Stimulated activated naive CD8-positive, alpha-beta T cell treated with anti-CD3 and anti-CD28 coated beads, Interleukin-15, amount 100 ng/mL, for 72 hours (primary cell): ENCODE results near the gene CSNK1A1.

Experiments
- ATAC-seq: fragments of 150-1000 bp; cut with Tn5 transposase; 2 replicates; pipeline ENCODE4 v1.10.0; 2021; ENCODE audit warnings: mild to moderate bottlenecking, moderate library complexity
- DNase-seq, 2 donors: peaks; one replicate each; pipeline ENCODE4 v3.0.0; 2021 to 2022
- H3K27ac Mint-ChIP-seq, 2 donors: one replicate each; pipeline ENCODE4 v1.8.0; 2022; ENCODE audit warnings: mild to moderate bottlenecking in 2 of 2, mixed read lengths in 2 of 2, moderate library complexity in 2 of 2
- H3K27me3 Mint-ChIP-seq: one replicate; pipeline ENCODE4 v1.8.0; 2022; ENCODE audit warnings: mixed read lengths
- H3K4me1 Mint-ChIP-seq: one replicate; pipeline ENCODE4 v1.8.0; 2022; ENCODE audit warnings: mild to moderate bottlenecking, mixed read lengths
- H3K4me3 Mint-ChIP-seq, 2 donors: one replicate each; pipeline ENCODE4 v1.8.0; 2022; ENCODE audit warnings: mild to moderate bottlenecking in 2 of 2, mixed read lengths in 2 of 2, moderate library complexity in 1 of 2
- H3K9me3 Mint-ChIP-seq, 2 donors: one replicate each; pipeline ENCODE4 v1.8.0; 2022; ENCODE audit warnings: mixed read lengths in 2 of 2

Gene CSNK1A1

DNA sequence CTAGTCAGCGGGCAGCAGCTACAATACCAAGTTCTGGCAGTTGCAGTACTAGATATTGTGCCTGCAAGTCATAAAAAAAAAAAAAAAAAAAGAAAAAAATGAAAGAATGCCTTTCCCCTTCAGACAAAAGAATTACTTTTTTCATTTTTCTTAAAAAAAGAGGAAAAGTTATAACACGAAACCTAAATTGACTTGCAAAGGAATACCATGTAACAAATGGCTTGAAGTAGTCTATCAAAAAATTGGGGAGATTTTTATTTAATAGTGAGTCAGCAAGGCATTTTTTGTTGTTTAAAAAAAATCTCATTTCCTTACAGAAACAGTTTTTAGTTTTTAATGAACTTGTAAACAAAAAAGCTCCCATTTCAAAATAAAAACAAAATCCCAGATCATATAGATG lies 55.6 kb downstream of the CSNK1A1 start:
- ATAC-seq (no peak), DNase-seq (no peak)
- H3K27ac Mint-ChIP-seq, result peak overlapping the region in 1 of 2 donors; percentile 9
- H3K27me3 Mint-ChIP-seq, result no peaks in the 10 kb centered on the region
- no peaks in the 10 kb centered on the region for H3K9me3 Mint-ChIP-seq
- no peaks in the 10 kb centered on the region for H3K4me1 Mint-ChIP-seq
- no peak overlapping the region for H3K4me3 Mint-ChIP-seq

DNA sequence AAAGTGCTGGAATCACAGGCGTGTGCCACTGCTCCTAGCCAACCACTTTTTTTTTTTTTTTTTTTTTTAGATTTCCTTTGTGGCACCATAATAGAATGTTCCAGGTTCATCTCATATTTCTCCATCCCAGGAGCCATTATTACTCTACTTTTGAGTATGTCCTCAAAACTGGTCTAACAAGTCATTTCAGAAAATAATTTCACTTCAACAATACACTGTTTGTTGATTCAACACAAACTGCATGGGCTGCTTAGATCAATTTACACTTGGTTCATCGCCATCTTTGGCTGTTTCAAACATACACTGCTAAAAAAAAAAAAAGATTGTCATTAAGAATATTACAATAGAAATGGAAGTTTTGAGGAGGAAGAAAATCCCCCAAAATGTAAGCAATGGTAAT lies 57.9 kb downstream of the CSNK1A1 start:
- peak overlapping the region in 1 of 2 donors; percentile 20 for H3K27ac Mint-ChIP-seq
- no peaks in the 10 kb centered on the region for H3K9me3 Mint-ChIP-seq

DNA sequence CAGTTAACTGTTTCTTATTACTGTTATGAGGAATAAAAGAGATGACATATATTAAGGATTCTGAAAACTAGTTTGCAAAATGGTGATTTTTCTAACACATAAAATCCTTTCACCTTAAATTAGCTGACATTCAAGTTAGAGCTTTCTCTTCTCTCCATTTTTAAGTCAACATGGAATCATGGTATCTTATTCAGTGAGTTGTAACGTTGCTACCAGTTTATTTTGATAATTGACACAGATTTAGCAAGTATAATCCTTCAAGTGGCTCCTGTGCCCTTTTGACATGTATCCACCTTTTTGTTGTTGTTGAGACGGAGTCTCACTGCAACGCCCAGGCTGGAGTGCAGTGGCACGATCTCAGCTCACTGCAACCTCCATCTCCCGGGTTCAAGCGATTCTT lies 58.5 kb downstream of the CSNK1A1 start:
- no peak overlapping the region for H3K4me3 Mint-ChIP-seq
- no peak for ATAC-seq
- H3K27me3 Mint-ChIP-seq, result no peaks in the 10 kb centered on the region
- no peaks in the 10 kb centered on the region for H3K4me1 Mint-ChIP-seq
- no peak overlapping the region for H3K27ac Mint-ChIP-seq
- H3K9me3 Mint-ChIP-seq, result no peaks in the 10 kb centered on the region
- no peak for DNase-seq

More for the DNA sequence above, 57.9 kb downstream of the CSNK1A1 start:
- no peaks in the 10 kb centered on the region for H3K4me1 Mint-ChIP-seq
- H3K27me3 Mint-ChIP-seq, result no peaks in the 10 kb centered on the region
- no peak overlapping the region for H3K4me3 Mint-ChIP-seq
- ATAC-seq (no peak), DNase-seq (no peak)

DNA sequence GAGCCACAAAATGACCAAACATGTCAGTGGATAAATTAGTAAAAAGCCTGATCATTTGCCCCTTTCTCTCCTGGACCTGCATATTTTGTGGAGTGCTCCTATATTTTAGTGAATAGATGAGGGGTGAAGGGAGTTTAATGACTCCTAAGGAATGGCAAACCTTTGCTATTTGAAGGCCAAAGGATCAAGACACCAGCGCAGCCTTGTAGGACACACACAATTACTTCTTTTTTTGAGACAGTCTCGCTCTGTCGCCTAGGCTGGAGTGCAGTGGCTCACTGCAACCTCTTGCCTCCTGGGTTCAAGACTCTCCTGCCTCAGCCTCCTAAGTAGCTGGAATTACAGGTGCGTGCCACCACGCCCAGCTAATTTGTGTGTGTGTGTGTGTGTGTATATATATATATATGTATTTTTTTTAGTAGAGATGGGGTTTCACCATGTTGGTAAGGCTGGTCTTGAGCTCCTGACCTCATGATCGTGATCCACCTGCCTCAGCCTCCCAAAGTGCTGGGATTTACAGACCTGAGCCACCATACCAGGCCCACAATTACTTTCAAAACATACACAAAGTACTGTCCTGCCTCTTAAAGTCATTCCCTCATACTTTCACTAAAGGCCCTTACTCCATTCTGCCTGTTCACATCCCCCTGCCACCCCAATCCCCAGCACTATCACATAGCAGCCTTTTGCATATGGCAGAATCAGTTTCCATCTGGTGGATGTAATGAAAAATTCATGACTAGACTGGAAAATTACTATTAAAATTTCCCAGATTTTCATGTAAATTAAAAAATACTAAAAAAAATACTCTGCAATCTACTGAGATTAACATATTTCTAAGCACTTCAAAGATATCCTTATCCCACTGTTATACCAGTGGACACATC lies 60.4 kb downstream of the CSNK1A1 start:
- DNase-seq, result no peak

DNA sequence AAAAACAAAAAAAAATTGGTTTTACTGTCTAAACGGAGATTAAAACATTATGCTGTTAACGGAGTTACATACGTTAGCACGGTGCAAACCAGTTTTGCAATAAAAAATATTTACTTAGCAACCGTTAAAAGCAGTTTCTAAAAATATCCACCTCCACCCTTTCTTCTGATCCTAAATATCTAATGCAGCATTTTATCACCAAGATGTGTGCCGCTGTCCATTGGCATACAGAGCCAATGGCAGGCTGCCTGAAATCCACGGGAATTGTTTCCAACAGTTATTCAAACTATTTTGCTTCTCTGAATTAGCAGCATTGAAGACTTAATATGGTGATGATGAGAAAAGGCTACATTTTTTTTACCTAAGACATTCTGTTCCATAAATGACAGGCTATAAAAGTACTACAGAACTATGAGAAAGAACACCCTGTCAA lies 61.6 kb downstream of the CSNK1A1 start:
- no peak overlapping the region for H3K4me3 Mint-ChIP-seq
- H3K4me1 Mint-ChIP-seq, result no peaks in the 10 kb centered on the region
- ATAC-seq, result no peak
- no peaks in the 10 kb centered on the region for H3K9me3 Mint-ChIP-seq
- H3K27ac Mint-ChIP-seq, result no peak overlapping the region
- H3K27me3 Mint-ChIP-seq, result peaks cover 7% of the 10 kb centered on the region
- no peak for DNase-seq

More for the DNA sequence above, 60.4 kb downstream of the CSNK1A1 start:
- Mint-ChIP-seq H3K27ac (peak overlapping the region in 1 of 2 donors; percentile 79), H3K4me1 (no peaks in the 10 kb centered on the region), H3K27me3 (peaks cover 7% of the 10 kb centered on the region), H3K4me3 (no peak overlapping the region), H3K9me3 (no peaks in the 10 kb centered on the region)
- no peak for ATAC-seq

DNA sequence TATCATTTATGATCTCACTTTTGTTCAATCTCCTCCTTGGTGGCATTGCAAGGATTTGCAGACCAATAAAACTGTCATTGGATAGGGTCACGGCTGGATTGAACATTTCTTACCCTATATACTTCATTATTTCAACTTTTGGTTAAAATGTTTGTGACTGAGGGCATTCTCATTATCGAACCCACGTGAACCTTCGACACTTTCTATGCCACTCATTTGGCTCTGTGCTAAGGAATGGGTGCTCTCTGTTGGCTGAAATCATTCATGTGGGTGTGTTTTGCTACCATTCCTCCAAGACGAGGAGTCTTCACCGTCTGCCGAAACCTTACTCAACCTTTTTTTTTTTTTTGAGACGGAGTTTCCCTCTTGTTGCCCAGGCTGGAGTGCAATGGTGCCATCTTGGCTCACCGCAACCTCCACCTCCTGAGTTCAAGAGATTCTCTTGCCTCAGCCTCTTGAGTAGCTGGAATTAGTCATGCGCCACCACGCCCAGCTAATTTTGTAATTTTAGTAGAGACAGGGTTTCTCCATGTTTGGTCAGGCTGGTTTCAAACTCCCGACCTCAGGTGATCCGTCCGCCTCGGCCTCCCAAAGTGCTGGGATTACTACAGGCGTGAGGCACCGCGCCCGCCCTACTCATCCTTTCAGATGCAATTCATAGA lies 62.5 kb downstream of the CSNK1A1 start:
- no peaks in the 10 kb centered on the region for H3K4me1 Mint-ChIP-seq
- H3K9me3 Mint-ChIP-seq, result no peaks in the 10 kb centered on the region
- DNase-seq (peak in 1 of 2 donors; percentile 15), ATAC-seq (no peak)
- no peak overlapping the region for H3K4me3 Mint-ChIP-seq
- H3K27me3 Mint-ChIP-seq, result peaks cover 7% of the 10 kb centered on the region
- H3K27ac Mint-ChIP-seq, result peak overlapping the region in 1 of 2 donors; percentile 81

DNA sequence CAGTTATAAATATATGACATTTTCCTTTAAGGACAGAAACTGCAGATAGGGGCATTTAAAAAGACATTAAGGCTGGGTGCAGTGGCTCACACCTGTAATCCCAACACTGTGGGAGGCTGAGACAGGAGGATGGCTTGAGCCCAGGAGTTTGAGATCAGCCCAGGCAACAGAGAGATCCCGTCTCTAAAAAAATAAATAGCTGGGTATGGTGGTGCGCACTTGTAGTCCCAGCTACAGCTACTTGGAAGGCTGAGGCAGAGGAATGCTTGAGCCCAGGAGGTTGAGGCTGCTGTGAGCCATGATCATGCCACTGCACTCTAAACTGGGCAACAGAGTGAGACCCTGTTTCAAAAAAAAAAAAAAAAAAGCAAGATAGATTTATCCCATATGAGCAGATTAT lies 63.6 kb downstream of the CSNK1A1 start:
- DNase-seq (no peak), ATAC-seq (peak; percentile 16)
- no peak overlapping the region for H3K27ac Mint-ChIP-seq
- H3K27me3 Mint-ChIP-seq, result peaks cover 7% of the 10 kb centered on the region
- H3K4me3 Mint-ChIP-seq, result no peak overlapping the region
- no peaks in the 10 kb centered on the region for H3K4me1 Mint-ChIP-seq
- H3K9me3 Mint-ChIP-seq, result no peaks in the 10 kb centered on the region

DNA sequence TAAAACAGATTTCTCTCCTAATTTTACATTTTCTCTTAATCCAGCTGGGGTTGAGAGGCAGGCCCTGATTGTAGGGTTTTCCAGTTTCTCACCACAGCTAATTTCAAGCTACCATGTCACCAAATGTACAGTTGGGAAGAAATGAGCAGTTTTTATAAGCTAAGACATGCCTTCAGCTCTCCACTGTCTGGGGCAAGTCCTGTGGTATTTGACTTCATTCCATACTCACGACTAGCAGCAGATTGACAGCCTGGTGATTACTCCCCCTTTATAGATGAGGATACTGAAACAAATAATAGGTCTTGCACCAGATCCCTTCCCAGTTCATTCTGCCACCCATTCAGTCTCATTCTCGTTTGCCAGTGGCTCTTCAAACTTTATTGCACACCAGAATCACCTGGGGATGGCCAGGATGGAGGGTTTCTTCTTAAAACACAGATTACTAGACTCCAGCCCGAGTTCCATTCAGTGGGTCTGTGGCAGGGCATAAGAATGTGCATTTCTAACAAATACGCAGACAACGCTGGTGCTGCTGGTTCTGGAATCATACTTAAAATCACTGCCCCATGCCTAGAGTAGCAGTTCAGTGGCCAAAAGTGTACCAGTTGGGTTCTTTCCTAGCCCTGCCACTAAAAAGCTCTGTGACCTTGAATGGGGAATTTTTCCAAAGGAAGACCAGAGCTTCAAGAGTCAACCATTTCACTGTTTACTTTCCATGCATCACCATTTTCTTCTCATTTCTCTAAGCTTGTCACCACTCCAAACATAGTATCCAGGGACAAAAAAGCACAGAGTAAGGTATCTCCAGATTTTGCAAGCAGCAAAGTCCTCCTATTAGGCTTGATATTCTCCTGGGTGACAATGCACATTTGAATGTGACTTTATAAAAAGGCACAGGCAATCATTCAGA lies 64.3 kb downstream of the CSNK1A1 start:
- ATAC-seq, result no peak
- Mint-ChIP-seq H3K27me3 (peaks cover 7% of the 10 kb centered on the region), H3K4me3 (no peak overlapping the region), H3K4me1 (no peaks in the 10 kb centered on the region), H3K9me3 (no peaks in the 10 kb centered on the region), H3K27ac (peak overlapping the region in 1 of 2 donors; percentile 67)
- DNase-seq, result no peak

DNA sequence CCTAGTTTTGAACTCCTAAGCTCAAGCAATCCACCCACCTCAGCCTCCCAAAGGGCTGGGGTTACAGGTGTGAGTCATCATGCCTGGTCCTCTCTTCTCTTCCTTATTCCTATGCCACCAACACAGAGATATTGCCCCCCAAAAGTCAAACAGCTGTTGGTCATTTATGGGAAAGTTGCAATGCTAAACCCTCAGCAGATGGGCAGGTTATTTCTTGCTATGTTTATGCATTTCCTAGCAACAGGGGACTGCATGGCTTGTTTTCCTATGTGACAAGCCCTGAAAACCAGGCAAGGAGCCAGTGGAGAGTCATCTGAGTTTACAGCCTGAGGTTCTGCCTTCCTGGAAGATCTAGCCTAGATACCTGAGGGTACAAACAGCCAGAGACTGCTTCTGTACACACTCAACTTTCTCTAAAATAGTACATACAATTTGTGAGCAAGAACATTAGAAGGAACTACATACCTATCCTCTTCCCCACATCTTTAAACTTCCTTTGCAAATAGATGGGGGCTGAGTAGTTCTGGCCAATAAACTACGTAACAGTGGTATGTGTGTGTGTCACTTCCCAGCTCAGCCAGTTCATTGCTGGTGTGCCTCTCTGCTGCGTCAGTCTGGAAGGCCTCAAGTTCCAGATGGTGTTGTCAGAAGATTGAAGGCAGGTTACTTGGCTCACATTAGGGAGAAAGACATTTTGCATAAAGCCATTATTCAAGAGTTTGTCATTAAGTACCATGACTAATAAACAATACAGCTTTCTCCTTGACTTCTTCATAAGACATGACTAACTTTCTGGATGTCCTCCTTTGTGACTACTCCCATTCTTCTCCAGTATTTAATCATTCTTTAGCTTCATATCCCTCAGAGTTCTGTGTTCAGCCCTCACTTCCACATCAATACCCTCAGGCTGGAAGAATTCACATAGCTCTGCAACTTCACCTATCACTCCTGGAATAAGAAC lies 65.3 kb downstream of the CSNK1A1 start:
- DNase-seq, result no peak
- peak overlapping the region in 1 of 2 donors; percentile 54 for H3K27ac Mint-ChIP-seq
- H3K9me3 Mint-ChIP-seq, result no peaks in the 10 kb centered on the region
- H3K4me1 Mint-ChIP-seq, result no peaks in the 10 kb centered on the region
- ATAC-seq, result peak; percentile 31
- no peak overlapping the region for H3K4me3 Mint-ChIP-seq
- H3K27me3 Mint-ChIP-seq, result peaks cover 7% of the 10 kb centered on the region

DNA sequence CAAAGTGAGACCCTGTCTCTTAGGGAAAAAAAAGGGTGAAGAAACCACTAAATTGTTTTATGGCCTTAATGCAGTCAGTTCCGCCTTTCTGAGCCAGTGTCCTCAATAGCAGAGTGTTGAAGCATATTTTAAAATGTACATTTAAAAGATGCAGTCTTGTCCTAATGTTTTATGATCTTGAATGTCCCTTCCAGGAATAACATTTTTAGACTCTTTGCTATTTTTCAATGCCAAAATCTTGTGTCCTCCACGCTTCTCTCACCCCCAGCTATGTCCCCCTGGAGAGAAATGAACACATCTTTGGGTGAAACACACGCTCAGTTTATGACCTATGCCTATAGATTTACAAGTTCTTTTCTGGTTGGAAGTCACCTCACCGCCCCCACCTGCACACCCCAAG lies 69.8 kb downstream of the CSNK1A1 start:
- Mint-ChIP-seq H3K27ac (no peak overlapping the region), H3K4me3 (no peak overlapping the region), H3K9me3 (no peaks in the 10 kb centered on the region), H3K27me3 (no peaks in the 10 kb centered on the region), H3K4me1 (no peaks in the 10 kb centered on the region)
- no peak for ATAC-seq
- DNase-seq, result no peak

DNA sequence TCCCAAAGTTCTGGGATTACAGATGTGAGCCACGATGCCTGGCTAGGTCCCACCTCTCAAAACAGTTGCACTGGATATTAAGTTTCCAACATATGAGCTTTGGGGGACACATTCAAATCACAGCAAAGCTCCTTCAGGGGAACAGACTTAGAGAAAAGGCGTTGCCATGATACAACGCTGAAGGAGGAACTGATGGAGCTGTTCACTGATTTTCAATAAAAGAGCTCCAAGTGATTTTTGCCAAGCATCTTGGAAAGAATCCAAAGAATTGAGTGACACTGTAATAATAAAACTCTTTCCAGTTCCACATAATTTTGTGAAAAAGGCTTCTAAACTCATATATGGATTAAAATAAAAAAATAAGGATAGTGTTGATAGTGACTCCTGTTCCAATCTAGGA lies 72.5 kb downstream of the CSNK1A1 start:
- Mint-ChIP-seq H3K27ac (no peak overlapping the region), H3K4me3 (no peak overlapping the region), H3K27me3 (no peaks in the 10 kb centered on the region), H3K9me3 (no peaks in the 10 kb centered on the region), H3K4me1 (no peaks in the 10 kb centered on the region)
- DNase-seq, result no peak
- ATAC-seq, result no peak

DNA sequence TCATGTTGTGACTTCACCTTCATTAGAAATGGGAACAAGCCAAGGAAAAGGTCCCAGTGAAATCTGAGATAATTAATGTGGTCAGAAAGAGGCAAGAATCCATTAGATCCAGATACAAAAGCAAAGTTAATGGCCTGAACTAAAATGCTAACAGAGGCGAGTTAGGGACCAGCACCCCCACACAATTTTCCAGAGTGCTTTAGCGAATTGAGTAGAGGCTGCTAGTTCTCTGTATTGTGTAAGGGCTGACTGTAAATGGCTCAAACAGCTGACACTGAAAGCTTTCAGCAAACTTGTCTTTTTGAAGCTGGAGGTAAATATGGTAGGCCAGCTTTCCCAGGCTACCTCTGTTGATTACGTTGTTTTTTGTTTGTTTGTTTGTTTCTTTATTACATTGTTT lies 75.5 kb downstream of the CSNK1A1 start:
- H3K4me1 Mint-ChIP-seq, result no peaks in the 10 kb centered on the region
- no peak overlapping the region for H3K27ac Mint-ChIP-seq
- no peaks in the 10 kb centered on the region for H3K9me3 Mint-ChIP-seq
- DNase-seq (no peak), ATAC-seq (no peak)
- H3K27me3 Mint-ChIP-seq, result no peaks in the 10 kb centered on the region
- H3K4me3 Mint-ChIP-seq, result no peak overlapping the region

DNA sequence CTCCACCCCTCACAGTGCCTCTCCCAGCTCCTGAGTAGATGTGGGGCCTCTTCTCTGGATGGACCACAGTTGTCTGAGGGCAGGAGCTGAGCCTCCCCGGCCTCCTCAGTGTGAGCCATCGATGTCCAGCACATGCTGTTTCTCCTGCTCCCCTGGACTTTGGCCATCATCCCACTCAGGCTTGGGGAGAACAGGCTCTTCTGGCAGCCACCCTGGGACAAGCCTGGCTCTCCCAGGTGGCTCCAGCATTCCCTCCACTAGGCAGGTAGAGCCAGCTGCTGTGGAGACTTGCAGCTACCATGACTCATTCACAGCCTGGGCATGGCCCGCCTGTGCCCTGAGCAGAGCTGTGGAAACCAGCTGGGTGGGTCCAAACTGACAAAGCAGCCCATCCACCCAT lies 77.0 kb downstream of the CSNK1A1 start:
- DNase-seq, result no peak

DNA sequence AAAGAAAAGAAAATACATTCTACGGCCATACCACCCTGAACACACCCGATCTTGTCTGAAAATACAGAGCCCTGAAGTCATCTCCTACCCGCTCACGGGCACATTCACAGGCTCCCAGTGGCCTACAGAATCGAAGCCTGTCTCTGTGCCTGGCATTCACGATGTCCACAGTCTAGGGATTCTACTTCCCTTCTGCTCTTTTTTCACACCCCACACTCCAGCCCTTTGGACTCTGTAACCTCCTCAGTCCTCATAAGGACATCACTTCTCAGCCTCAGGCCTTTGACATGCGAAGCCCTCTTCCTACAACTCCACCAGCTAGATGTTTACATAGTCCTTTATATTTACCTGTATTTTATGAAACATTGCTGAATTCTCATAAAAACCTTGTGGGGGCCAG lies 77.8 kb downstream of the CSNK1A1 start:
- Mint-ChIP-seq H3K27me3 (no peaks in the 10 kb centered on the region), H3K4me1 (no peaks in the 10 kb centered on the region), H3K9me3 (no peaks in the 10 kb centered on the region), H3K4me3 (no peak overlapping the region), H3K27ac (peak overlapping the region in 1 of 2 donors; percentile 59)
- ATAC-seq (no peak), DNase-seq (no peak)

More for the DNA sequence above, 77.0 kb downstream of the CSNK1A1 start:
- Mint-ChIP-seq H3K27me3 (no peaks in the 10 kb centered on the region), H3K4me1 (no peaks in the 10 kb centered on the region), H3K4me3 (no peak overlapping the region), H3K9me3 (no peaks in the 10 kb centered on the region), H3K27ac (no peak overlapping the region)
- ATAC-seq, result no peak
